Esophagus squamous epithelium (tissue), 5 donors: Measurements from ENCODE around the gene WDR3. TPM values are rescaled to one million over a fixed set of nuclear protein-coding genes. Genes with fewer than 3 reads are reported as not detected.

Experiments
- DNase-seq: peaks from one replicate; lab custom pipeline; 2025; lab: John Stamatoyannopoulos, UW
- H3K27ac ChIP-seq, 4 donors: fragments of 200-600 bp; sonication (generic); one replicate each; pipeline ENCODE4 v1.5.1; 2016 to 2019; ENCODE audit warnings: mild to moderate bottlenecking in 1 of 4
- H3K27me3 ChIP-seq, 4 donors: fragments of 200-600 bp; sonication (generic); 1 replicate in 3 of 4; 2 replicates in 1 of 4; pipeline versions ENCODE4 v1.5.1 to v1.6.0; 2017 to 2021; ENCODE audit warnings: antibody characterized with exemption in 1 of 4
- H3K36me3 ChIP-seq, 3 donors: fragments of 200-600 bp; sonication (generic); one replicate each; pipeline ENCODE4 v1.5.1; 2016 to 2019
- H3K4me1 ChIP-seq, 3 donors: fragments of 200-600 bp; sonication (generic); one replicate each; pipeline ENCODE4 v1.5.1; 2017 to 2019
- H3K4me3 ChIP-seq, 4 donors: fragments of 200-600 bp; sonication (generic); 1 replicate in 3 of 4; 2 replicates in 1 of 4; pipeline ENCODE4 v1.5.1; 2016 to 2019; ENCODE audit warnings: mild to moderate bottlenecking in 2 of 4, moderate library complexity in 1 of 4
- H3K9me3 ChIP-seq, 3 donors: fragments of 200-600 bp; sonication (generic); one replicate each; pipeline ENCODE4 v1.5.1; 2016 to 2019
- CTCF ChIP-seq, 6 experiments: fragments of 450-650 bp in 4 of 6; fragments of 200-600 bp in 2 of 6; sonication (generic) in 2 of 6; IDR thresholded peaks; one replicate each; pipeline ENCODE4 v1.5.1; 2016 to 2019; ENCODE audit warnings: antibody characterized with exemption in 6 of 6, mild to moderate bottlenecking in 4 of 6, moderate library complexity in 4 of 6
- POLR2A ChIP-seq, 4 donors: fragments of 450-650 bp; IDR thresholded peaks; one replicate each; pipeline ENCODE4 v1.6.1; 2017; ENCODE audit warnings: antibody characterized with exemption in 4 of 4, mild to moderate bottlenecking in 4 of 4, moderate library complexity in 3 of 4
- WGBS, 2 donors: methylation state at CpG; one replicate each; pipeline ENCODE4 v1.1.5; 2018; 5-methylcytosine and 5-hydroxymethylcytosine counted together
- intact Hi-C: fragments of 100-400 bp; cut with DNase I; formaldehyde crosslinking; loops from one replicate; pipeline ENCODE4 v1.15.0; 2022
- total RNA-seq, 4 donors: library from RNA; depleted of rRNA; stranded (reverse); fragments of >200 nt; gene quantifications; one replicate each; pipeline ENCODE4 v1.1.0, GENCODE V29; 2016
- donor health status: DM: yes; HTN: yes; CAD: no.

Gene WDR3
- total RNA-seq, 4 donors from 2014 or later, result 5.9 to 29.0 (median 21.1) TPM

- no peak for TF ChIP-seq POLR2A (IDR thresholded peaks at IDR 0.05)
- 48 to 63% methylated on average over 4 of the region's 4 CpGs for WGBS, 2 donors
Observed at GRCh38 chr1:117932576-117932975, 3.0 kb downstream of the WDR3 start.

GRCh38 chr1:117933769-117934168, 4.2 kb downstream of the WDR3 start:
- H3K27me3 ChIP-seq, result no peaks in the 10 kb centered on the region
- peaks cover 0 to 53% (median 0%) of the 10 kb centered on the region in 3 donors for H3K36me3 ChIP-seq
- no peak for DNase-seq
- 93% methylated on average over 2 of the region's 2 CpGs for WGBS, 2 donors
- intact Hi-C loops, result no loop called here
- H3K27ac ChIP-seq, result no peak overlapping the region
- peaks cover 14 to 35% (median 17%) of the 10 kb centered on the region in 3 donors for H3K4me1 ChIP-seq
- no peaks in the 10 kb centered on the region for H3K9me3 ChIP-seq
- no peak overlapping the region for H3K4me3 ChIP-seq
- TF ChIP-seq POLR2A (IDR thresholded peaks at IDR 0.05) (no peak), CTCF (IDR thresholded peaks at IDR 0.05) (no peak)

More at GRCh38 chr1:117932576-117932975, 3.0 kb downstream of the WDR3 start:
- Histone ChIP-seq H3K36me3 (peaks cover 0 to 41% (median 0%) of the 10 kb centered on the region in 3 donors), H3K27me3 (no peaks in the 10 kb centered on the region), H3K9me3 (no peaks in the 10 kb centered on the region), H3K27ac (no peak overlapping the region), H3K4me1 (peaks cover 21 to 46% (median 24%) of the 10 kb centered on the region in 3 donors), H3K4me3 (no peak overlapping the region)
- intact Hi-C loops, result no loop called here
- DNase-seq, result no peak

GRCh38 chr1:117942293-117942692, 12.8 kb downstream of the WDR3 start:
- 93% methylated on average over 2 of the region's 2 CpGs for WGBS, 2 donors
- intact Hi-C loops, result no loop called here
- Histone ChIP-seq H3K4me1 (no peaks in the 10 kb centered on the region), H3K4me3 (no peak overlapping the region), H3K9me3 (no peaks in the 10 kb centered on the region), H3K27me3 (no peaks in the 10 kb centered on the region), H3K27ac (no peak overlapping the region), H3K36me3 (peaks cover 3 to 100% (median 15%) of the 10 kb centered on the region in 3 donors)
- DNase-seq, result no peak
- TF ChIP-seq POLR2A (IDR thresholded peaks at IDR 0.05) (no peak), CTCF (IDR thresholded peaks at IDR 0.05) (no peak)

- no peak for DNase-seq
- Histone ChIP-seq H3K36me3 (peaks cover 0 to 100% (median 37%) of the 10 kb centered on the region in 3 donors), H3K27ac (no peak overlapping the region), H3K9me3 (no peaks in the 10 kb centered on the region), H3K27me3 (no peaks in the 10 kb centered on the region), H3K4me3 (no peak overlapping the region), H3K4me1 (no peaks in the 10 kb centered on the region)
- intact Hi-C loops, result no loop called here
- TF ChIP-seq CTCF (IDR thresholded peaks at IDR 0.05) (no peak), POLR2A (IDR thresholded peaks at IDR 0.05) (no peak)
- WGBS, 2 donors, result 87 to 89% methylated on average over 1 of the region's 1 CpG
Observed at GRCh38 chr1:117952386-117952785, 22.8 kb downstream of the WDR3 start.

- Histone ChIP-seq H3K4me3 (no peak overlapping the region), H3K9me3 (no peaks in the 10 kb centered on the region), H3K27me3 (no peaks in the 10 kb centered on the region), H3K36me3 (peaks cover 0 to 94% (median 26%) of the 10 kb centered on the region in 3 donors), H3K4me1 (no peaks in the 10 kb centered on the region), H3K27ac (no peak overlapping the region)
- TF ChIP-seq CTCF (IDR thresholded peaks at IDR 0.05), result no peak
- TF ChIP-seq POLR2A (IDR thresholded peaks at IDR 0.05), result no peak
- intact Hi-C loops, result no loop called here
- no peak for DNase-seq
- 58 to 62% methylated on average over 3 of the region's 3 CpGs for WGBS, 2 donors
Observed at GRCh38 chr1:117959364-117959763, 29.8 kb downstream of the WDR3 start.
